GM18498 (cell line): ENCODE data around the gene GIPC1.
"Not testable (repeated sequence)": the region's sequence is repeated elsewhere in the genome, so short reads cannot be mapped to it uniquely, and the experiment has no call there.

Source experiments
- ATAC-seq: cut with Tn5 transposase; IDR thresholded peaks from one replicate; pipeline ENCODE4 v1.9.1; 2021; ENCODE audit warnings: mild to moderate bottlenecking, moderate library complexity; ENCODE audit not compliant: unreplicated experiment

The GIPC1 gene

DNA sequence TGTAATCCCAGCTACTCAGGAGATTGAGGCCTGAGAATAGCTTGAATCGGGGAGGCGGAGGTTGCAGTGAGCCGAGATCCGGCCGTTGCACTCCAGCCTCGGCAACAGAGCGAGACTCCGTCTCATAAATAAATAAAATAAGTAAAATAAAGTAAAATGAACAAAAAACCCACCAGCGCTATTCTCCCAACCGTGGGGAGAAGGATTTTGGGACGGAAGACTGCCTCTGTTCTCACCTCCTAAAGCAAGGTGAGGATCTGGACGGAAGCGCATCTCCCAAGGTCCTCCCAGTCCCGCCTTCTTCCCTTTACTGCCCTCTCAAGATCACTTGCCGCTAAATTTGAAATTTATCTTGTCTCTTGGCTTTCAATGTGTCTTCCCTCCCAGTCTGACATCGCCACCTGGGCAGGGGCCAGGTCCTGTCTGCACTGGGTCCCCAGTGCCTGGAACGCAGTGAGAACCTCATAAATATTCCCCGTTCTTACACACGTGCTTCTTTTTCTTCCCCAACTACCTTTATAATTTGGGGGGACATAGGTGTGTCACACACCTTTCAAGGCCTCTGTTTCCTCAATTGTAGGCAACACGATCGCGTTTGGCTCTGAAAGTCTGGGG, 23.4 kb upstream of the GIPC1 start:
- ATAC-seq, result no peak

DNA sequence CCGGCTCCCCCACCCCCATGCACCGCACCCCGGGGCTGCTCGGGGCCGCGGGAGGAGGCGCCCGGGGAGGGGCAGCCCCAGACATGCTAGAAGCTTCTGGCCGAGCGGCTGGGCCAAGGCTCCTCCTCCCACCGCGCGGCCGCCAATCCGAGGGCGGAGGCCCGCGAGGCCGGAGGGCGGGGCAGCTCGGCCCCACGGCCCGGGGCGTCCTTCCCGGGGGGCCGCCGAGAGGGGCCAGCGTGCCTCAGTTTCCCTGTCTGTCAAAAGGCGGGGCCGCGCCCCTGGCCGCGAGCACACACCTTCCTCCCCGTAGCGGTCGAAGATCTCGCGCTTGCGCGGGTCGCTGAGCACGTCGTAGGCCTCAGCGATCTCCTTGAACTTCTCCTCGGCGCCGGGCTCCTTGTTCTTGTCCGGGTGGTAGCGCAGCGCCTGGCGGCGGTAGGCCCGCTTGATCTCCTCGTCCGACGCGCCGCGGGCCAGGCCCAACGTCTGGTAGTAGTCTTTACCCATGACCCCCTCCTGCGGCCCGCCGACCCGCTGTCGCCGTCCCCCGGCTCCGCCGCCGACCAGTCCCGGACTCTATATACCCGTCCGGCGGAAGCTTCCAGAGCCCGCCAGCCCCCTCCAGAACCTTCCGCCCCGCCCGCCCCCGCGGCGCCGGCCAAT, 22.0 kb upstream of the GIPC1 start, which contains the start of gene DNAJB1:
Gene DNAJB1 (minus strand): TSS at position 558 of the 666 bp plus-strand sequence. CDS start 48 bp downstream, at position 510.
- peak; percentile 75 for ATAC-seq

DNA sequence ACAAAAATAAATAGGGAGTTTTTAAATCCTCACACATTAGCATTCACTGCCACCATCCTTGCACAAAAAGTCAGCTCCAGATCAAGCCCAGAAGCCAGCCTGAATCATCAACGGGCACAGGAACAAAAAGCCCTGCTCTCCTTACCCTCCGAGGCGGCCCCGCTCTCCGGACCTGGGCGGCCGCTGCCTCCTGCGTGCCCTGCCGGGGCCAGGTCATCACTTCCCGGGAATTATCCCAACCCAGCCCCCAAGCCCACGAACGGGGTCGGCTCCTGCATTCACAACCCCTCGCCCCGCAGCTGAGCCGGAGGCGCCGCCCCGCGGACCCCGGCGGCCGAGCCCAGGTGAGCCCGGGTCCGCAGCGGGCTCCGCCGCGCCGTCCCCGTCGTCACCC, 21.5 kb upstream of the GIPC1 start:
- no peak for ATAC-seq

DNA sequence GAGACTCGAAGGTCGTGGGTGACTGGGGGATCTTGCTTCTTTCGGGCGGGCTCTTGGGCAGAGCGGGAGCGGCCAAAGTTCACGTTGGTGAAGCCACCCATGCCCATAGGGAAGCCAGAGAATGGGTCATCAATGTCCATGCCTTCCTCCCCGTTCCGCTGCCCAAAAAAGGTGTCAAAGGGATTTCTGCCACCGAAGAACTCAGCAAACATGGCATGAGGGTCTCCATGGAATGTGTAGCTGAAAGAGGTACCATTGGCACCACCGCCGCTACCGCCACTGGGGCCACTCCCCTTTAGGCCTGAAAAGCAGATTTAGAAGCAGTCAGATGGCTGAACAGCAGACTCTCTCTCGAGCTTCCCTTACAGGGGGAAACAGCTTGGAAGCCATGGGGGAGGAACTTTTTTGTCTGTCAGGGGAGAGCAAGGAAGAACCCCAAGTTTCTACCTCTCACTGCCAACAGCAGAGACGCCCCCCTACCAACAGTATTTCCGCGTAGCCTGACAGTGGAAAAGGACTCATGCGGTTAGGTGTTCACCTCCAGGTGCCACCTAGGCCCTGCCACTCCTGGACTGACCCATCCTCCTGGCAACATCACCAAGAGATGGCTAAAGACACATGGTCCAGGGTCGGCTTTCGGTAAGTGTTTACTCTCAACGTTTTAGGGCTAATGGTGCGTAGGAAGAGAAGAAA, 21.0 kb upstream of the GIPC1 start:
- ATAC-seq, result no peak

DNA sequence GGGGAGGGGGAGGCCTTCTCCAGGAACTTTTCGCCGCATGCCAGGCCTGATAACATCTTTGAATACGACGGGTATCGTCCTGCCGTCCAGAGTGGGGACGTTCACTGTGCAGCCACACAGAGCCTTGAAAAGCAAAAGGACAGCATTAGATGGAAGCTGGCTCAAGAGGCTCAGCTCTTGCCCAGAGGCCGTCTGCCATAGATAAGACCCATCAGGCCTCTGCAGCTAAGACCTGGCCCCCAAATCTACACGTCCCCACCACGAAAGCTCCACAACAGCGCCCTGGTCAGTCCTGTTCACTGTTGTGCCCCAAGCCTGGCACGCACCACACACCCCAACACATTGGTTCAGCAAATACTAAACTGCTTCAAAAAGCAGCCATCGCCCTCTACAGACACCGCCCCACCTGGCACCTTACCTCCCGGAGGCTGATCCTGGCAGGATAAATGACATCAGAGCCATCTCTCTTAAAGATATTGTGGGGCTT, 20.2 kb upstream of the GIPC1 start:
- ATAC-seq, result no peak

DNA sequence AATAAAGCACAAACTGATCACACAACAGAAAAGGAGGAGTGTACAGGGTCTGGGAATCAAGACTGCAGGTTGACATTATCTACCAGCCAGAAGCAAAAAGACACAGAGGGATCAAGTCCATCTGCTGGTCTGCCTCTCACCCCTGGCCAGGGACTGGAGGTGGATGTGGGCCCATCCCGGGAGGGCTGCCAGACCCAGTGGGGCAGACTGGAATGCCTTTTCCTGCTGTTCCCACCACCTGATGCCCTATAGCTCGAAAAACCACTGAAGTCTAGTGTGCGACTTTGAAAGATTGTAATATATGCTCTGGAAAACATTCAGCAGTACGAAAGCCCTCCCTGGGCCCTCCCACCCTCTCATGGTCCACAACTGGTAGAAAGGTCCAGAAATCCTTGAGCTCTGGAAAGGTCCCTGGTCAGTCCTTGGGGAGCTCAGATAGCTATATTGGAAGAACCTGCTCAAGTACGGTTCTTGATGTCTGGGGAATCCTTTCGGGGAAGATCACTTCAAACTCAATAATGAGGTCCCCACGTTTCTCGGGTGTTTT, 19.6 kb upstream of the GIPC1 start:
- no peak for ATAC-seq

DNA sequence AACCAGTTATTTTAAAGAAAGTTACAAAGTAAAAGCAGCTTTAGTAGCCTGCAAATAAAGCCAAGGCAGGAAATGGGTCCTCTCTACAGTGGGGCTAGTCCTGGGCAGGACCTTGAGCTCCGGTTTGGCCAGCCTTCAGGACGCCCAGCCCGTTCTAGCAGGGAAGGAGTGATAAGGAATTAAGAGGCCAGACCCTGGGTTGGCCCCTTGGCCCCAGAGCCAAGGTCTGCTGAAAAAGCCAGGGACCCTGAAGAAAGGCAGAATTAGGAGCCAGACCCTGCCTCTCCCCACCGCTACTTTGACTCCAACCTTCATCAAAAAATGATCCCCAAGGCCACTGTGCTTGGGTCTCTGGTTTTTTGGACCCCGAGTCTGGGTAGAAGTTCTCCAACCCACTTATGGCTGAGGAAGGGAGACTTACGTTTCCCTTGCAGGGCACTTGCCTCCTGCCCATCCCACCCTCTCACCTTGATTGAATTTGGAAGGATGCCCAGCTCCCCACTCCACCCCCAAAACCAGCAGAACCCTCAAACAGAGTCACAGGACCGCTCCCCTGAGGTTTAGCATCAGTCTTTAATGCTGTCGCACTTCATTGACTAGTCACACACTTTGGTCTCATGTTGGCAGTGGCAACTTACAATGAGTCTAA, 18.4 kb upstream of the GIPC1 start:
- ATAC-seq, result no peak

DNA sequence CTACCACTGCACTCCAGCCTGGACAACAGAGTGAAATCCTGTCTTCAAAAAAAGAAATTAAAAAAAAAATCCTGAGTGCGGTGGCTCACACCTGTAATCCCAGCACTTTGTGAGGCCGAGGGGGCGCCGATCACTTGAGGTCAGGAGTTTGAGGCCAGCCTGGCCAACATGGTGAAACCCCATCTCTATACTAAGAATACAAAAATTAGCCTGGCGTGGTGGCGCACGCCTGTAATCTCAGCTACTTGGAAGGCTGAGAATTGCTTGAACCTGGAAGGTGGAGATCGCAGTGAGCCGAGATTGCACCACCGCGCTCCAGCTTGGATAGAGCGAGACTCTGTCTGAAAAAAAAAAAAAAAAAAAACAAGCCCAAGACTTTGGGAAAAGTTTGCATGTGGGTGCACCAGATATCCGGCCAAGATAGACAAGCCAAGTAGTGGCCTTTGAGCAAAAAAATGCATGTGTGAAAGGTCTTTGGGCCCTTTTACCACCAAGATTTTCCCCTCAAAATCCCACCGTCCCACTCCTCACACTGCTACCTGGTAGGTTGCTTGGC, 16.6 kb upstream of the GIPC1 start:
- ATAC-seq, result no peak

DNA sequence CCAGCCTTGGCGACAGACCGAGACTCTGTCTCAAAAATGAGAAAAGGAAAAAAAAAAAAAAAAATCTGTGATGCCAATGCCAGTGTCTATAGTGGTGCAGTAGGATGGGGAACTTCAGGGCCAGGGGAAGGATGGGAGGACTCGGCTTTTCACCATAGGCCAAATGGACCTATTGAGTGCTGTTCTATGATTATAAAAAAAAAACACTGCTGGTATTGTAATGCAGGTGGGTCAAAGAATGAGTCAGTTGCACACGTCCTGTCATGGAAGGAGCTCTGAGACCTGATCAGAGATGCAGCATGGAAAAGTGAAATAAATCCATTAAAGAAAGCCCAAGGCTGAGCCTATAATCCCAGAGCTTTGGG, 15.3 kb upstream of the GIPC1 start:
- no peak for ATAC-seq

DNA sequence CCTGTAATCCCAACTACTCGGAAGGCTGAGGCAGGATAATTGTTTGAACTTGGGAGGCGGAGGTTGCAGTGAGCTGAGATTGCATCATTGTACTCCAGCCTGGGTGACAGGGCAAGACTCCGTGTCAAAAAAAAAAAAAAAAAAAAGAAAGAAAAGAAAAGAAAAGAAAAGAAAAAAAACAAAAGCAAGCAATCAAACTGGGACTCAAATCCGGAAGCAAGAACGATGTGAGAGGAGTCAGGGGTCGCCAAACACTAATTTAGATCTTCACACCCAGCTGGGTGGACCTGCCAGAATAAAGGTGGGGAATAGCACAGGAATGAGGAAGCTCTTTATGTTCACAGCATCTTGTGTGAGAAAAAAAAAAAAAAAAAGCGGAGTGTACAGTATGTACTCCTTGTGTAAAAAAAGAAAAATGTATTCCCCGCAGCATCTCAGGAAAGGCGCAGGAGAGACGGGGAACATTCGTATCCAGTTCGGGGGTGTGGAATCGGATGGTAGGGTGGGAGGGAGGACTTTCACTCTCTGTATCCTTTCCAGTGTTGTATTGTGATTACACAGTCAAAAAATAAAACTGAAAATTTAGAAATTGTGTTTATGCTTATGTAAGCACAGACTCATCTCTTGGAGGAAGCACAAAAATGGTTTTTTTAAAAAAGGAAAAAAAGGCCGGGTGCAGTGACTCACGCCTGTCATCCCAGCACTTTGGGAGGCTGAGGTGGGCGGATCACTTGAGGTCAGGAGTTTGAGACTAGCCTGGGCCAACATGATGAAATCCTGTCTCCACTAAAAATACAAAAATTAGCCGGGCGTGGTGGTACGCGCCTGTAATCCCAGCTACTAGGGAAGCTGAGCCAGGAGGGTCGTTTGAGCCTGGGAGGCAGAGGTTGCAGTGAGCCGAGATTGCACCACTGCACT, 14.6 kb upstream of the GIPC1 start:
- ATAC-seq, result no peak

DNA sequence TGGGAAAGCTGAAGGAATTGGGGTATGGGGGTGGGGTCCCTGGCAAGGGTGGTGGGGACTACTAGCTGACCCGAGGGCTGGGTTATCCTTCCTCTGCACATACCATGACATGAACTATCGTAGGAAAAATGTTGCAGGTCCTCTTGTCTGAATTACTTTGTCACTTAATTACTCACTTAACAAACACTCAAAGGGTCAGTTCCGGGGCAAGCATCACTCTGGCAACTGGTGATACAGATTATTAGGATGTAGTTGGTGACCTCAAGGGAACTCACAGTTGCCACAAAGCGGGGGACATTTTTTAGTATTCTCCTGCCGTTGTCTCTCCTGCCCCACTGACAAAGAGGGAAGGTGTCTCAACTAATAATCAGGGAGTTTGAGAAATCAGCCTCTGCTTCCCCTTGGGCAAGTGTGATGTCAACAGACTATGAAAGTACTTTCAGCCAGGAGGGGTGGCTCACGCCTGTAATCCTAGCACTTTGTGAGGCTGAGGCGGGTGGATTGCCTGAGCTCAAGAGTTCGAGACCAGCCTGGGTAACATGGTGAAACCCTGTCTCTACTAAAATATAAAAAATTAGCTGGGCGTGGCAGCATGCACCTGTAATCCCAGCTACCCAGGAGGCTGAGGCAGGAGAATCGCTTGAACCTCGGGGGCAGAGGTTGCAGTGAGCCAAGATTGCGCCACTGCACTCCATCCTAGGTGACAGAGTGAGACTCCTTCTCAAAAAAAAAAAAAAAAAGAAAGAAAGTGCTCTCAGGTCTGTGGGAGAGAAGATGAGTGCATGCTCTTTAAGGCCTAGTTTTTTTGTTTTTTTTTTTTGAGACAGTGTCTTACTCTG, 12.0 kb upstream of the GIPC1 start:
- no peak for ATAC-seq

DNA sequence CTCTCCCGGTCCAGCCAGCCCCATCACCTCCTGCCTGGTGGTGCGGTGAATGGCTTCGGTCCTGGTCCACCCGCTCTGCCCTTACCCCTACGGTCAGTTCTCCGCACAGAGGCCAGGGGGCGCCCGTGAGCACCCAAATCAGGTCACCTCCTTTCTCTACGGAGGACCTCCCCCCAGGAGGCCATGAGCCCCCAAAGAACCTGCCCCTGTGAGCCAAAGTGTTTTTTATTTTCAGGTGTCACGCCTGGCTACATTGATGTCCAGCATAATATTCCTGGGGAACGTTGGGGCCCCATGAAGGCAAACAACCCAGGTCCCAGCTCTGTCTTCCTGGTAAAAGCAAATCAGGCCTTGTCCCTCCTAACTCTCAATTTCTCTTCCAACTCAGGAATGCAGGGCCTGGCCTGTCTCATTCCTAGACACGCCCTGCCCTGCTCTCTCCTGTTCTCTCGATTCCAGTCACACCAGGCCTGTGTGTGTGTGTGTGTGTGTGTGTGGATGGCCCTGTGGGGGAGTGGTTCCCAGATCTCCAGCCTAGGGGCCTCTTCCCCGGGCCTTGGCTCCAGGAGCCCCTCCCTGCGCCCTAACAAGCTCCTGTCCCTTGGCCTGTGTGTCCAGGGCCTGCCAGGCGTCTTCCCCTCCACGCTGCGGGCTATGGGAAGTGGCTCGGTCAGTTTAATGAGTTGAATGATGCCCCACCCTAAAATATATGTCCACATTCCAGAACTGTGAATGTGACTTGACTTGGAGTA, 9.7 kb upstream of the GIPC1 start:
- ATAC-seq, result no peak

DNA sequence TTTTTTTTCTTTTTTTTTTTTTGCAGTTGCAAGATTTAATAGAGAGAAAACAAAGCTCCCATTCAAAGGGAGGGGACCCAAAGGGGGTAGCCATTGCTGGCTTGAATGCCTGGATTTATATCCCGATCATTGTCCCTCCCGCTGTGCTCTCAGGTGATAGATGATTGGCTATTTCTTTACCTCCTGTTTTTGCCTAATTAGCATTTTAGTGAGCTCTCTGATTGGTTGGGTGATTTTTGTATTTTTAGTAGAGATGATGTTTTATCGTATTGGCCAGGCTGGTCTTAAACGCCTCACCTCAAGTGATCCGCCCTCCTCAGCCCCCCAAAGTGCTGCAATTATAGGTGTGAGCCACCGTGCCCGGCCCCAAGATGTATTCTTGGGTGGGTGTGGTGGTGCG, 8.6 kb upstream of the GIPC1 start:
- ATAC-seq, result not testable (repeated sequence)

DNA sequence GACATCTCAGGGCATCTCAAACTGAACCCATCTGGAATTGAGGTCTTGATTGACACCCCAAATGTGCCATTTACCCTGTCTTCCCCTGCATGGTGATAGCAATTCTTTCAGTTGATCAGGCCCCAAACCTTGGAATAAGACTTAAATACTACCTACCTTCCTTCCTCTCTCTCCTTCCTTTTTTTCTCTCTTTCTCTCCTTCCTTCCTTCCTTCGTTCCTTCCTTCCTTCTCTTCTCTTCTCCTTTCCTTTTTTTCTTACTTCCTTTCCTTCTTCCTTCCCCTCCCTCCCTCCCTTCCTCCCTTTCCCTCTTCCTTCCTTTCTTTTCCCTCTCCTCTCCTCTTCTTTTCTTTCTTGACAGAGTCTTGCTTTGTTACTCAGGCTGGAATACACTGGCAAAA, 7.4 kb upstream of the GIPC1 start:
- no peak for ATAC-seq

DNA sequence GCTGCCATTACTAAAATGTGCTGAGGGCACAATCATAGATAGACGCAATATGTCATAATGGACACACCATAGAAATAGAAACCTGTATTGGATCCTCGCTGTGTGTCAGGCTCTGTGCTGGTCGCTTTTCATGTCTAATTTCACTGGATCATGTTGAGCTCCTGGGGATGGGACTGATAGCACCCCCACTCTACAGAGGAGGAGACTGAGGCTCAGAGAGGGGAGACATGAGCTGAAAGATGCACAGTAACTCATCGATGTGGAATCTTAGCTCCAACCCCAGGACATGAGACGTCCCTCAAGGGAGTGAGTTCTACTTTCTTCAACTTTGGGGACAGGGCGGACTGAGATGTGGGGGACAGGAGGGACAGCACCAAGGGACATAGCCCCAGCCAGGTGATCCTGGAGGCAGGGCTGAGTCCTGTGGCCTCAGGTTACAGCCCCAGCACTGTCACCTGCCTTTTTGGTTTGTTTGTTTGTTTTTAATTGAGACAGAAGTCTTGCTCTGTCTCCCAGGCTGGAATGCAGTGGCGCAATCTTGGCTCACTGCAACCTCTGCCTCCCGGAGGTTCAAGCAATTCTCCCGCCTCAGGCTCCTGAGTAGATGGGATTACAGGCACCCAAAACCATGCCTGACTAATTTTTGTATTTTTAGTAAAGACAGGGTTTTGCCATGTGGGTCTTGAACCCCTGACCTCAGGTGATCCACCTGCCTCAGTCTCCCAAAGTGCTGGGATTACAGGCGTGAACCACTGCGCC, 6.6 kb upstream of the GIPC1 start:
- no peak for ATAC-seq

DNA sequence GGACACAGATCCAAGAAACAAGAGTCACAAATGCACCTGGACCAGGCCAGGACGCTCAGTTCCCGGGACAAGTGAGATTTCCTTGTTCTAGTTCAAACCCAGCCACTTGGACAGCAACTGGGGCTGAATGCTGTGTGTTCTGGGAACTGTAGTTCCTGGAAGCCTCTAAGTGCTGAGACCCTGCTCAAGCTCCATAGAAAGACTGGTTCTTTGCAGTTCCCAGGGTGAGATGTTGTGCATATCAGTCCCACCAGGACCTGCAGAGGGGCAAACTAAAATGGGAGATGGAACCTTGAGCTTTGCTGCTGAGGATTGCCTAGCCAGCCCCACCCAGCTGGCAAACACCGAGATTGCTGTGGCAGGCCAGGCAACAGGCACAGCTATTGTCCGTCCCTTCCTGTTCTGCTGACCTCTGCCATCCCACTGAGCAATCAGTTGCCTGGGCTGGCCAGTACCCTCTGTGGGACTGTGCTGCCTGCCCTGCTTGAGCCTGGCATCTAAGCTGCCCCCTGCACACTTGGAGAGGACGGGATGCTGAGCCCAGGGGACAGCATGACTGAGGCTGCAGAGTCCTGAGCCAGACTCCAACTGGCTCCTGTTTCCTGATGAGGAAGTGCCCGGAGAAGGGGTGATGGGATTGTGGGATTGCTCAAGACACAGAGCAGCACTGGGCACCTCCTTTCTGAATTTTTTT, 1.4 kb upstream of the GIPC1 start:
- no peak for ATAC-seq

DNA sequence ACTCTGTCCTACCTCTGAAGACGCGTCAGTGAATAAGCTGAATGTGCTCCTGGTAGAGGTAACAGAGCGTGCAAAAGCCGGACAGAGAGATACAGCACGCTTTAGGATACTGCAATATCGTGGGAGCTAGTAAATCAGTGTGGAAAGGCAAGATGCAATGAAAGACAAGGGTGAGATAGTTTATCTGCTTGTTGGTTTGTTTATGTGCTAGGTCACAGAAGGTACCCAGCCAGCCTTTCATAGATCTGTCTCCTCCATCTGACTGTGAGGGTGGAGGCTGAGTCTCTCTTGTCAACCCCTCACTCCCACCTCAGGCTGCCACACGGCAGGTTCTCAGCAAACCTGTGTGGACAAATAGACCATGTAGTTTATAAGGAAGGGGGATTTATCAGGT, 904 bp upstream of the GIPC1 start:
- no peak for ATAC-seq
